Measurements from ENCODE around the gene TTLL11.

DNA sequence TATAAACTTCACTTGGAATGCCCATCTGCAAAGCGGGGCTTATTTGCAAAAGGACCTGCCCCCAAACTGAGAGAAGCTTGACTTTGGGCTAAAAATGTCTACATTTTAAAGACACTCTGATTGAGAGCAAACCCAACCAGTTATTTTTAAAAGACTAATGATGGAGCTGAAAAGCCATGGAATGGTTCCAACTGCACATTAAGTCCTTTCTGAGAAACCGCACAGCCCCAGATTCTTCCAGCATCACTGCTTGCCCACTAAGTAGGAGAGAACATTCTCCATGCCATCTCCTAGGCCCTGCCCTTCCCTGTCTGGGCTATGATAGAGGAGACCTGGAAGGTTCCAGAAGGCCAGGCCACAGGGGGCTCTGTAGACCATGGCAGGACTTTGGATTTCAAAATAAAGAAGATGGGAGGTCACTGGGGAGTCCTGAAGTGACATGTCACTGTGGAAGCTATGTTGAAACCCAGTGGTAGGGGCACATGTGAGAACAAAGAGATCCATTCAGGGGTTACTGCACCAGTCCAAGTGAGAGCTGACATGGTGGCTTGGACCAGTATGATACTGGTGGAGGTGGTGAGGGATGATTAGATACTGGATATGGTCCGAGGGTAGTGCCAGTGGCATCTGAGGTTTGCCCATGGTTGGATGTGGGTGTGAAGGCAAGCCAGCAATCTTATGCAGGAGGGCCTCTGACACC, 262.5 kb downstream of the TTLL11 start:
- TF ChIP-seq, protein P1, sequence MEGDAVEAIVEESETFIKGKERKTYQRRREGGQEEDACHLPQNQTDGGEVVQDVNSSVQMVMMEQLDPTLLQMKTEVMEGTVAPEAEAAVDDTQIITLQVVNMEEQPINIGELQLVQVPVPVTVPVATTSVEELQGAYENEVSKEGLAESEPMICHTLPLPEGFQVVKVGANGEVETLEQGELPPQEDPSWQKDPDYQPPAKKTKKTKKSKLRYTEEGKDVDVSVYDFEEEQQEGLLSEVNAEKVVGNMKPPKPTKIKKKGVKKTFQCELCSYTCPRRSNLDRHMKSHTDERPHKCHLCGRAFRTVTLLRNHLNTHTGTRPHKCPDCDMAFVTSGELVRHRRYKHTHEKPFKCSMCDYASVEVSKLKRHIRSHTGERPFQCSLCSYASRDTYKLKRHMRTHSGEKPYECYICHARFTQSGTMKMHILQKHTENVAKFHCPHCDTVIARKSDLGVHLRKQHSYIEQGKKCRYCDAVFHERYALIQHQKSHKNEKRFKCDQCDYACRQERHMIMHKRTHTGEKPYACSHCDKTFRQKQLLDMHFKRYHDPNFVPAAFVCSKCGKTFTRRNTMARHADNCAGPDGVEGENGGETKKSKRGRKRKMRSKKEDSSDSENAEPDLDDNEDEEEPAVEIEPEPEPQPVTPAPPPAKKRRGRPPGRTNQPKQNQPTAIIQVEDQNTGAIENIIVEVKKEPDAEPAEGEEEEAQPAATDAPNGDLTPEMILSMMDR (conservative IDR thresholded peaks at IDR 0.05; ENCODE audit: low read length), result no peak
- TF ChIP-seq EZH2phosphoT487 (IDR thresholded peaks at IDR 0.05; ENCODE audit: borderline replicate concordance), result no peak

Data from Loucy (cell line).